PC-3 (cell line): Measurements from ENCODE around the gene HOXD10. TPM values are rescaled to one million over a fixed set of nuclear protein-coding genes. Genes with fewer than 3 reads are reported as not detected.

Experiments used
- ATAC-seq: fragments of 200-7000 bp; cut with Tn5 transposase; 2 replicates; pipeline ENCODE4 v1.9.1; 2020; ENCODE audit warnings: mild to moderate bottlenecking, moderate library complexity
- BruUV-seq: library from RNA; stranded (reverse); fragments of 400-500 nt; replicated peaks from 2 replicates; lab custom pipeline; 2021; lab: Mats Ljungman, UMichigan
- CTCF ChIA-PET: fragments of 300-600 bp; sonication (Branson Sonifier 250); formaldehyde crosslinking; loops from one replicate; lab custom pipeline; 2022; ENCODE audit warnings: antibody characterized with exemption; lab: Charles Lee
- POLR2A ChIA-PET: fragments of 300-600 bp; sonication (Branson Sonifier 250); formaldehyde crosslinking; loops from one replicate; lab custom pipeline; 2022; ENCODE audit warnings: antibody characterized with exemption; ENCODE audit not compliant: unreplicated experiment; lab: Charles Lee
- DNase-seq: peaks from one replicate; pipeline ENCODE4 v3.0.0-alpha.2; 2015
- H2AFZ ChIP-seq: fragments of 300-600 bp; sonication (generic); 2 replicates; pipeline ENCODE4 v1.6.0; 2016; ENCODE audit warnings: antibody characterized with exemption, low read length
- H3F3A ChIP-seq: fragments of 300-600 bp; sonication (generic); one replicate; pipeline ENCODE4 v1.6.0; 2017; ENCODE audit warnings: antibody characterized with exemption, low read length, control low read depth, mild to moderate bottlenecking; ENCODE audit not compliant: unreplicated experiment
- H3K27ac ChIP-seq: fragments of 300-600 bp; sonication (generic); 2 replicates; pipeline ENCODE4 v1.5.1; 2016; ENCODE audit warnings: mild to moderate bottlenecking, low read length
- H3K27me3 ChIP-seq: fragments of 300-600 bp; sonication (generic); 2 replicates; pipeline ENCODE4 v1.6.1; 2016; ENCODE audit warnings: low read length, mixed read lengths
- H3K36me3 ChIP-seq: fragments of 300-600 bp; sonication (generic); 2 replicates; pipeline ENCODE4 v1.6.1; 2016; ENCODE audit warnings: low read depth, mixed run types, low read length, mixed read lengths
- H3K4me1 ChIP-seq: fragments of 300-600 bp; sonication (generic); 2 replicates; pipeline ENCODE4 v1.5.1; 2016; ENCODE audit warnings: low read length; ENCODE audit not compliant: insufficient read depth
- H3K4me2 ChIP-seq: fragments of 300-600 bp; sonication (generic); 2 replicates; pipeline ENCODE4 v1.6.0; 2016; ENCODE audit warnings: low read length
- H3K4me3 ChIP-seq: fragments of 300-600 bp; sonication (generic); 2 replicates; pipeline ENCODE4 v1.5.1; 2016; ENCODE audit warnings: mild to moderate bottlenecking, low read length, mixed read lengths
- H3K79me2 ChIP-seq: fragments of 300-600 bp; sonication (generic); 2 replicates; pipeline ENCODE4 v1.6.1; 2017; ENCODE audit warnings: low read length, mixed read lengths
- H3K9ac ChIP-seq: fragments of 300-600 bp; sonication (generic); 2 replicates; pipeline ENCODE4 v1.6.0; 2016; ENCODE audit warnings: mild to moderate bottlenecking, low read length
- H3K9me2 ChIP-seq: fragments of 300-600 bp; sonication (generic); replicated peaks from 2 replicates; pipeline ENCODE4 v1.6.1; 2016; ENCODE audit warnings: mixed run types, low read length, mixed read lengths
- H3K9me3 ChIP-seq: fragments of 300-600 bp; sonication (generic); 2 replicates; pipeline ENCODE4 v1.6.1; 2016; ENCODE audit warnings: low read length, mixed read lengths
- H4K20me1 ChIP-seq: fragments of 300-600 bp; sonication (generic); 2 replicates; pipeline ENCODE4 v1.6.1; 2016; ENCODE audit warnings: low read length, mixed read lengths
- CTCF ChIP-seq: fragments of 300-600 bp; sonication (generic); conservative IDR thresholded peaks from 2 replicates; pipeline ENCODE4 v1.5.1; 2017; ENCODE audit warnings: antibody characterized with exemption, low read depth, mild to moderate bottlenecking, low read length
- EZH2 ChIP-seq: fragments of 300-600 bp; sonication (generic); IDR thresholded peaks from one replicate; pipeline ENCODE4 v1.6.1; 2017; ENCODE audit warnings: antibody characterized with exemption, mild to moderate bottlenecking, low read length; ENCODE audit not compliant: unreplicated experiment
- EZH2phosphoT487 ChIP-seq: fragments of 300-600 bp; sonication (generic); IDR thresholded peaks from 2 replicates; pipeline ENCODE4 v1.6.1; 2018; ENCODE audit warnings: mild to moderate bottlenecking, antibody characterized with exemption, low read length, borderline replicate concordance
- intact Hi-C: fragments of 100-400 bp; cut with micrococcal nuclease; formaldehyde crosslinking; loops from 2 replicates; pipeline ENCODE4 v1.9.0; 2023
- total RNA-seq: library from RNA; depleted of rRNA; stranded (reverse); fragments of >200 nt; gene quantifications from 2 replicates; pipeline ENCODE4 v1.2.3, GENCODE V29; 2014

Gene HOXD10
- total RNA-seq, 1 experiment from 2014 or later = not detected

- Histone ChIP-seq H3F3A (no peaks in the 10 kb centered on the region), H3K9me3 (no peaks in the 10 kb centered on the region), H3K4me3 (no peak overlapping the region), H3K4me1 (peaks cover 10% of the 10 kb centered on the region), H3K9ac (no peak overlapping the region), H2AFZ (no peak overlapping the region), H3K9me2 (no peaks in the 10 kb centered on the region), H3K79me2 (no peaks in the 10 kb centered on the region), H3K36me3 (no peaks in the 10 kb centered on the region), H3K27ac (no peak overlapping the region), H3K4me2 (no peak overlapping the region), H4K20me1 (no peaks in the 10 kb centered on the region), H3K27me3 (peaks cover 15% of the 10 kb centered on the region)
- ChIA-PET CTCF (no interaction called here), POLR2A (no interaction called here)
- intact Hi-C loops = no loop called here
- DNase-seq = no peak
- TF ChIP-seq EZH2 (no peak), CTCF (no peak), EZH2phosphoT487 (no peak)
- no TSS peak for BruUV-seq
- no peak for ATAC-seq
Observed at GRCh38 chr2:176103194-176103593, 13.4 kb upstream of the HOXD10 start.

- H4K20me1 ChIP-seq = no peaks in the 10 kb centered on the region
- H3K9me2 ChIP-seq = no peaks in the 10 kb centered on the region
- no peaks in the 10 kb centered on the region for H3K79me2 ChIP-seq
- no TSS peak for BruUV-seq
- ChIA-PET CTCF (no interaction called here), POLR2A (no interaction called here)
- intact Hi-C loops = no loop called here
- H3K27ac ChIP-seq = no peak overlapping the region
- no peak overlapping the region for H3K9ac ChIP-seq
- DNase-seq (no peak), ATAC-seq (no peak)
- H3K4me1 ChIP-seq = peaks cover 10% of the 10 kb centered on the region
- TF ChIP-seq CTCF (no peak), EZH2phosphoT487 (no peak), EZH2 (no peak)
- no peak overlapping the region for H3K4me3 ChIP-seq
- H3K9me3 ChIP-seq = no peaks in the 10 kb centered on the region
- no peak overlapping the region for H2AFZ ChIP-seq
- no peaks in the 10 kb centered on the region for H3F3A ChIP-seq
- H3K36me3 ChIP-seq = no peaks in the 10 kb centered on the region
- peaks cover 15% of the 10 kb centered on the region for H3K27me3 ChIP-seq
- H3K4me2 ChIP-seq = peak overlapping the region; percentile 56
Observed at GRCh38 chr2:176103742-176104315, 12.7 kb upstream of the HOXD10 start.

DNA sequence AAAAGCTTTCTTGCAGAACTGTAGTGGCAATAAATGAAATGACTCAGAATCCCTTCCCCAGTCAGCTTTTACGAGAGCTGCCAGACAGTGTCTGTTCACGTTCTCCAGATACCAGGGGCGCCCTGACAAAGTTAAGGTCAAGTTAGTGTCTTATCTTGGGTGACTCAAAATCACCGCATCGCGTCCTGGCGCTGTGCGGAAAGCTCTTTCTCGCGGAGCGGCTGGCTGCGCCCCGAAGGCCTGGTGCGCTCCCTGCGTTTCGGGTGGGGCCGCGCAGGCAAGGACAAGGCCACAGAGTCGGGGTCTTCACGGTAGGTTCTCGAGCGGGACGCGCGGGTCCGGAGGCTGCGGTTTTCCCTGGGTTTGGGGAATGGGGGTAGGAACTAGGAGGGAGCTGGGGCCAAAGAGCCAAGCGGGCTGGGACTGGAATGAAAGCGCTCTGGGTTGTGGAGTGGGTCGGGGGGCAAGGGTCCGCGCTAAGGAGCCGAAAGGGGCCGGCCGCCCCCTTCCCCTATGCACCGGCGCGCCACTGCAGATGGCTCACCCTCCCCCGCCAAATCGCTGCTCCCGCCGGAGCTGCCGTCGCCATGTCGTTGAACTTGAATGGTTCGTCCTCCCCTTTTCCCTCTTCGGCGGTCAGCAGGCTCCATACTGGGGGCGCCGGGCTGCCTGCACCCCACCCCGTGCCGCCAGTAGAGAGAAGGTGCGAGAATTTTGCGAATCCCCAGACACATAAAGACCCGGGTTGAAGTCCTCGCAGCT, 12.1 kb upstream of the HOXD10 start:
- Histone ChIP-seq H3K4me2 (peak overlapping the region; percentile 56), H3K79me2 (no peaks in the 10 kb centered on the region), H3K9ac (no peak overlapping the region), H3K4me3 (no peak overlapping the region), H3F3A (no peaks in the 10 kb centered on the region), H4K20me1 (no peaks in the 10 kb centered on the region), H3K27ac (no peak overlapping the region), H3K9me2 (no peaks in the 10 kb centered on the region), H2AFZ (no peak overlapping the region), H3K27me3 (peaks cover 15% of the 10 kb centered on the region), H3K36me3 (no peaks in the 10 kb centered on the region), H3K4me1 (peaks cover 10% of the 10 kb centered on the region), H3K9me3 (no peaks in the 10 kb centered on the region)
- CTCF ChIA-PET = no interaction called here
- BruUV-seq = no TSS peak
- ATAC-seq (peak; percentile 65), DNase-seq (peak; percentile 59)
- intact Hi-C loops = no loop called here
- POLR2A ChIA-PET = no interaction called here
- no peak for TF ChIP-seq CTCF
- TF ChIP-seq EZH2 = no peak
- no peak for TF ChIP-seq EZH2phosphoT487
